WI38 (cell line): ENCODE results near the gene FRMD4B.

Experiments
- H3K4me3 ChIP-seq: 2 replicates; pipeline ENCODE4 v1.5.1; 2011; ENCODE audit warnings: low read depth, mild to moderate bottlenecking, control low read depth, low read length
- CTCF ChIP-seq: IDR thresholded peaks from 2 replicates; pipeline ENCODE4 v1.5.1; 2012; ENCODE audit warnings: low read depth, mild to moderate bottlenecking, control low read depth, low read length

The FRMD4B gene

GRCh38 chr3:69405067-69405466, 19.2 kb upstream of the FRMD4B start:
- no peak overlapping the region for H3K4me3 ChIP-seq
- no peak for TF ChIP-seq CTCF

GRCh38 chr3:69403454-69403853, 17.6 kb upstream of the FRMD4B start:
- TF ChIP-seq CTCF, result no peak
- no peak overlapping the region for H3K4me3 ChIP-seq

- TF ChIP-seq CTCF, result no peak
- H3K4me3 ChIP-seq, result no peak overlapping the region
Measured at GRCh38 chr3:69400683-69401082, 14.8 kb upstream of the FRMD4B start.

GRCh38 chr3:69392850-69393249, 7.0 kb upstream of the FRMD4B start:
- no peak for TF ChIP-seq CTCF

GRCh38 chr3:69392415-69392814, 6.5 kb upstream of the FRMD4B start:
- no peak for TF ChIP-seq CTCF
- no peak overlapping the region for H3K4me3 ChIP-seq

More at GRCh38 chr3:69392850-69393249, 7.0 kb upstream of the FRMD4B start:
- H3K4me3 ChIP-seq, result no peak overlapping the region

GRCh38 chr3:69391554-69391953, 5.7 kb upstream of the FRMD4B start:
- no peak for TF ChIP-seq CTCF
- H3K4me3 ChIP-seq, result no peak overlapping the region

- no peak overlapping the region for H3K4me3 ChIP-seq
- no peak for TF ChIP-seq CTCF
Measured at GRCh38 chr3:69390771-69391170, 4.9 kb upstream of the FRMD4B start.
